GM12872 (cell line): ENCODE measurements around the gene RPL18.

ENCODE experiments used
- CTCF ChIP-seq: IDR thresholded peaks from 3 replicates; pipeline ENCODE4 v1.5.1; 2011; ENCODE audit warnings: low read depth, mild to moderate bottlenecking, low read length, moderate library complexity; ENCODE audit not compliant: insufficient read depth

The RPL18 gene

GRCh38 chr19:48618916-48619691, at the start of gene RPL18, which contains the start of gene SPHK2:
Gene RPL18, minus strand, starts transcription at chr19:48619178. Its CDS starts 35 bp downstream, at chr19:48619143.
Gene SPHK2, plus strand, starts transcription at chr19:48619506. Its CDS starts 1,009 bp downstream, at chr19:48620515.
- TF ChIP-seq CTCF, result no peak

GRCh38 chr19:48668761-48669160, 49.8 kb upstream of the RPL18 start:
- TF ChIP-seq CTCF, result no peak

DNA sequence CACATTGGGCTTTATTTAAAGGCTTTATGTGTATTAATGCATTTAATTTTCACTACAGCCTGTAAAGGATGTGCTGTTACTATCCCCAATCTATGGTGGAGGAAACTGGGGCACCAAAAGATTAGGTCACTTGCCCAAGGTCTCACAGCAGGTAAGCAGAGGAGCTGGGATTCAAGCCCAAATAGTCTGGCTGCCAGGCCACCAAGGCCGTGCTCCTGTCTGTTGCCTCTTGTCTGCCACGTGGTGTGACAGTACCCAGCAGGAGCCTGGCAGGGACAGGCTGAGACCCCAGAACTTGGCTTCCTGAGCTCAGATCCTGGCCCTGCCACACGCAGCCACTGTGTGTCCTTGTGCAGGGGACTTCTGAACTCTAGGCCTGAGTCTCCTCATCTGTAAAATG, 49.4 kb upstream of the RPL18 start:
- TF ChIP-seq CTCF, result no peak

DNA sequence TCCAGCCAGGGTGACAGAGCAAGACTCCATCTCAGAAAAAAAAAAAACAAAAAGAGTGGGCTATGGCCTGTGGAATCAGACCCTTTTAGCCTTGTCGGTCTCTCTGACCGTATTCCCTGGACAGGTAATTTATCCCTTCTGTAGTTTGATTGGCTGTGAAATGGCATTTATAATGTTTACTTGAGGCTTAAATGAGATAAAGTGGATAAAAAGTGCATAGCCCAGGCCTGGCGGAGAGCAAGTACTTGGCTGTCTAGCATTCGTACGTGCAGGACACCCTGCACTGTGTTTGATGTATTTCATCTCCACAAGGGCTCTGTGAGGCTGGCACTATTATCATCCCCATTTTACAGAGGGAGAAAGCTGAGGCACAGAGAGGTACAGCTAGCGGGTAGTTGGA, 46.8 kb upstream of the RPL18 start:
- no peak for TF ChIP-seq CTCF

GRCh38 chr19:48664476-48664875, 45.5 kb upstream of the RPL18 start:
- TF ChIP-seq CTCF, result no peak

GRCh38 chr19:48663667-48664066, 44.7 kb upstream of the RPL18 start:
- no peak for TF ChIP-seq CTCF

- no peak for TF ChIP-seq CTCF
These were observed 42.7 kb upstream of the RPL18 start for GRCh38 chr19:48661711-48662090.
